GM19193 (cell line): ENCODE results near the gene SPATS2.

Source experiments
- POLR2A ChIP-seq: IDR thresholded peaks from 4 replicates; pipeline ENCODE4 v1.6.1; 2011; ENCODE audit not compliant: insufficient read depth, insufficient read length; ENCODE audit errors: extremely low read depth

The SPATS2 gene

GRCh38 chr12:49334226-49334625, 33.0 kb upstream of the SPATS2 start:
- TF ChIP-seq POLR2A: no peak

- no peak for TF ChIP-seq POLR2A
These were observed 32.6 kb upstream of the SPATS2 start for GRCh38 chr12:49334681-49335080.

GRCh38 chr12:49335118-49335954, 31.9 kb upstream of the SPATS2 start:
- no peak for TF ChIP-seq POLR2A

- TF ChIP-seq POLR2A: no peak
These were observed 31.2 kb upstream of the SPATS2 start for GRCh38 chr12:49335955-49336644.

GRCh38 chr12:49336645-49337584, 30.3 kb upstream of the SPATS2 start, which contains the start of gene C1QL4:
C1QL4 (minus strand) TSS chr12:49337188; CDS start chr12:49336477, 711 bp downstream.
- TF ChIP-seq POLR2A: no peak

- no peak for TF ChIP-seq POLR2A
These were observed 28.3 kb upstream of the SPATS2 start for GRCh38 chr12:49338830-49339463.

GRCh38 chr12:49339464-49339861, 27.8 kb upstream of the SPATS2 start:
- TF ChIP-seq POLR2A: no peak

- TF ChIP-seq POLR2A: no peak
These were observed 27.0 kb upstream of the SPATS2 start for GRCh38 chr12:49340095-49340870.

- TF ChIP-seq POLR2A: no peak
These were observed 26.1 kb upstream of the SPATS2 start for GRCh38 chr12:49340971-49341776.

- TF ChIP-seq POLR2A: no peak
These were observed 25.5 kb upstream of the SPATS2 start for GRCh38 chr12:49341777-49342065.

- TF ChIP-seq POLR2A: no peak
These were observed 25.0 kb upstream of the SPATS2 start for GRCh38 chr12:49342066-49342913.
